ENCODE data around the gene PCBP4.
"Not testable (repeated sequence)": the region's sequence is repeated elsewhere in the genome, so short reads cannot be mapped to it uniquely, and the experiment has no call there.

The PCBP4 gene

DNA sequence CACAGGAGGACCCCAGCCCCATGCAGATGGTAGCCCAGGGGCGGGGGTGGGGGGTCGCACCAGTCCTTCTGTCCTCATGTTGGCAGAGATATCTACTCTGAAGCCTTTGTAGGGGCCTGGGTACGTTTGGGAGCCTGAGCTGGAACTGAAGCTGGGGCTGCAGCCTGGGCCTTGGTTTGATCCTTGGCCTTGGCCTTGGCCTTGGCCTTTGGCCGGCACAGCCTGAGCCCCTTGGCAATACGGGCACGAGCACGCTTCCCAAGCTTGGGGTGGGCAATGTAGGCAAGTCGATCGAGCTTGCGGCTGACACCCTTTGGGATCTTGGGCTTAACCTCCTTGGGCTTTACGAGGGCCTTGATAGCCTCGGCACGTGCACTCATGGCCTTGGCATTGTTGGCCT lies 26.4 kb upstream of the PCBP4 start:
- DNase-seq = not testable (repeated sequence)

DNA sequence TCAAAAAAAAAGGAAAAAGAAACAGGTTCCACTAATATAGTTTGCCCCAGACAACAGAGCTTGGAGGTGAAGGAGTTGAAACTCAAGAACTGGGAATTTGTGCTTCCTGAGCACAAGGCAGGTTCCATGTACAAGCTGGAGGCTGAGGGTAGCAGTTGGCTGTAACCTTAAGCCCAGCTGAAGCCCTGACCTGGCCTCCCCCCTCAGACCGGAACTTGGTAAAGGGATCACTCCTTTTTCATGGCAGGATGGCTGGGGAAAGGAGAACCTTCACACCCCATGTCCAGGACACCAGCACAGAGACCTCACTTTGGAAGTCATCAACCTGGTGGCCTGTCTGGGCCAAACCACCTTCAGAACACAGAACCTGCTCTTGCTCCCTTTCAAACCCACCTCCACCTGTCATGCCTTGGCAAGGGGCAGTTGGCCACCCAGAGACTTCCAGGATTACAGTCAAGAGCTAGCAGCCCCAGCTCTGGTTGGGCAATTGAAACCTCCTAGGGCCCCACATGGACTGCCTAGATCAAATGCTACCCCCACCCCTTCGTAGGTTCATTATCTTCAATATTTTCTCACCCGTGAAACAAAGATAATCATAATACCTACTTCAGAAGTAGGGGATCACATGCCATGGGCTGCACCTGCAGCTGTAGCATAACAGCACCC lies 24.9 kb upstream of the PCBP4 start:
- DNase-seq = no peak

DNA sequence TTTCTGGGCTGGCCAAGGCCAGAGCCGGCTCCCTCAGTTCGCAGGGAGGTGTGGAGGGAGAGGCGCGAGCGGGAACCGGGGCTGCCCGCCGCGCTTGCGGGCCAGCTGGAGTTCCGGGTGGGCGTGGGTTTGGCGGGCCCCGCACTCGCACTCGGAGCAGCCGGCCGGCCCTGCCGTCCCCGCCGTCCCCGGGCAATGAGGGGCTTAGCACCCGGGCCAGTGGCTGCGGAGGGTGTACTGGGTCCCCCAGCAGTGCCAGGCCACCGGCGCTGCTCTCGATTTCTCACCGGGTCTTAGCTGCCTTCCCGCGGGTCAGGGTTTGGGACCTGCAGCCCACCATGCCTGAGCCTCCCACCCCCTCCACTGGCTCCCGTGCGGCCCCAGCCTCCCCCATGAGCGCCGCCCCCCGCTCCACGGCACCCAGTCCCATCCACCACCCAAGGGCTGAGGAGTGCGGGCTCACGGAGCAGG lies 23.3 kb upstream of the PCBP4 start:
- not testable (repeated sequence) for DNase-seq

DNA sequence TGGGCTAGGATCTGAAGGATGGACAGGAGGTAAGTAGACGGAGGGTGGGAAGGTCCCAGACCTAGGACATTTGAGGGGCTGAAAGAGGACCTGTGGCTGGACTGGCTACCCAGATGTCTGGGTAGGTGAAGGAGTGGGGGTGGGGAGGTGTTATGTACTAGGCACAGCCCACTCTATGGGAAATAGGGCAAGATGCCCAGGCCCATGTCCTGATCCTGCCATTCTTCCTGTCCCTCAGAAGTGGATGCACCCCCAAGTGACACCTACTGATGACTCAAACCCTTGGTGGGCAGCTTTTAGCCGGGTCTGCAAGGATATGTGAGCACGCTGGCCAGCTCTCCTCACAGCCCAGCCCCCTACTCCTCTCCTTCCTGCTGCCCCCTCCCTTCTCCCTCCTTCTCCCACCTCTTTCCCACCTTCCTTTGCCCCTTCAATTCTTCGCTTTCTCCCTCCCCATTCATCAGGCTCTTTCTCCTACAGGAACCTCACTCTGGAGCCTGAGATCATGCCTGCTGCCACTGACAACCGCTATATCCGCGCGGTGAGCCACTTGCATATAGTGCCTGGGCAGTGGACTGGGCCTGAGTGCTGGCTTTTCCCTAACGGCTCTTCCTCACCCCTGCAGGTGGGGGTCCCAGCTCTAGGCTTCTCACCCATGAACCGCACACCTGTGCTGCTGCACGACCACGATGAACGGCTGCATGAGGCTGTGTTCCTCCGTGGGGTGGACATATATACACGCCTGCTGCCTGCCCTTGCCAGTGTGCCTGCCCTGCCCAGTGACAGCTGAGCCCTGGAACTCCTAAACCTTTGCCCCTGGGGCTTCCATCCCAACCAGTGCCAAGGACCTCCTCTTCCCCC lies 21.3 kb upstream of the PCBP4 start:
- DNase-seq = no peak

- no peak for DNase-seq
Observed at GRCh38 chr3:51987568-51987967, 20.3 kb upstream of the PCBP4 start.

- DNase-seq = no peak
Observed at GRCh38 chr3:51986010-51986947, 19.0 kb upstream of the PCBP4 start.

- DNase-seq = no peak
Observed at GRCh38 chr3:51985063-51985462, 17.8 kb upstream of the PCBP4 start.

GRCh38 chr3:51984269-51984647 lies 17.0 kb upstream of the PCBP4 start:
- DNase-seq = no peak

DNA sequence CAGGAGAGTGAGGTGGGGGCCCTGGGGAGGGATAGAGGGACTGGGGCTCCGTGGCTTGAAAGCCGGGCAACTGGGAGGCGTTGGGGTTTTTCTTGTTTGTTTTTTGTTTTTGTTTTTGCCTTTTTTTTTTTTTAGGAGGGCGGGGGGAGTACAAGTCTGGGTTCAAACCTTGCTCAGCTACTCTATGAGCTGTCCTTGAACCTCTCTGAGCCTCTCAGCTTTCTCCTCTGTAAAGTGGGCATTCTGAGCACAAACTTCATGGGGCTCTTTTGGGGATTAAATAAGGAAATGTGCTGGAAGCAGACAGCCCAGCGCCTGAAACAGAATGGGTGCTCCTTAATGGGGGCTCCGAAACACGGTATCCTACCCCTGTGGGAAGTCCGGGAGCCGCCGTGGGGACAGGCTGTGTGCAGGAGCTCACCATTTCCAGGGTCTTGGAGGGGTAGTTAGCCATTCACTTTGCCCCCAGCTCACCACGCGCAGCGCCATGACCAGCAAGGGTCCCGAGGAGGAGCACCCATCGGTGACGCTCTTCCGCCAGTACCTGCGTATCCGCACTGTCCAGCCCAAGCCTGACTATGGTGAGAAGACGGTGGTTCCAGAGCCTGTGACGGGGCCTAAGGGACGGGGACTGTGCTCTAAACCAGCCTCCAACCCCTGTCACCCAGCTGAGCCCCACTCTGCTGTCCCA lies 16.5 kb upstream of the PCBP4 start:
- no peak for DNase-seq

- peak; percentile 84 to 87 for DNase-seq
Observed at GRCh38 chr3:51982838-51983577, 15.8 kb upstream of the PCBP4 start, which contains the start of gene ACY1. TSS of gene ACY1 (plus strand) at chr3:51983535. CDS start at chr3:51984065, 530 bp downstream.

DNA sequence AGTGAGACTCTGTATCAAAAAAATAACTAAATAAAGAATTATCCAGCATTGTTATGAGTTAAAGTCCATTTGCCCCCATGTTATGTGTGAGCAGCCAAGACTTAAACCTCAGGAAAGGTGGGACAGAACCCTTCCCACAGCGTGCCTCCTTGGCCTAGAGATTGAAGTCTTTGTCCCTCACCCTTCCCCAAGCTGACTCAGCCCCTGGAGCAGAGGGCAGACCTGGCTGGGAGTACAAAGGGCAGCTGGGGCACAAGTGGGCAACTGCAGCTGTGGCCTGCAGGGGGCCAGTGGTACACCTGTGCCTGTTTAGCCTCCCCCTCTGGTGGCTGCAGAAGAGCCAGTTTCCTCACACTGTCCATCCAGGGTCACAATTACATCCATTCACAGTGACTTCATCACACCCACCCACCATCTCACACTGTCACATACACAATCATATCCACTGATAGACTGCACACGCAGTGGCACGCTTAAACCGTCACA lies 15.1 kb upstream of the PCBP4 start:
- DNase-seq = no peak

- DNase-seq = no peak
Observed at GRCh38 chr3:51980253-51980652, 13.0 kb upstream of the PCBP4 start.

DNA sequence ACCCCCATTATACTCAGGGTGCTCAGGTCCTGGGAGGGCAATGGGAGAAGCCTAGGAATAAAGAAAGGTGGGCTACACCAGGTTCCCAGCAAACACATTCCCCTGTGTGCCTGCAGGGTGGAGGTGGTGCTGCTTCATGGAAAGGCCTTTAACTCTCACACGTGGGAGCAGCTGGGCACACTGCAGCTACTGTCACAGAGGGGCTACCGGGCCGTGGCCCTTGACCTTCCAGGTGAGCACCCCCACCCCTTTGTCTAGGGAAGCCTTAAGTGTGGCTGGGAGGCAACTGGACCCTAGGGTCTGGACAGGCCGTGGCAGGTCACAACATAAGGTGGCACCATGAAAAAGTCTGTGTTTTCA lies 10.9 kb upstream of the PCBP4 start:
- no peak for DNase-seq

DNA sequence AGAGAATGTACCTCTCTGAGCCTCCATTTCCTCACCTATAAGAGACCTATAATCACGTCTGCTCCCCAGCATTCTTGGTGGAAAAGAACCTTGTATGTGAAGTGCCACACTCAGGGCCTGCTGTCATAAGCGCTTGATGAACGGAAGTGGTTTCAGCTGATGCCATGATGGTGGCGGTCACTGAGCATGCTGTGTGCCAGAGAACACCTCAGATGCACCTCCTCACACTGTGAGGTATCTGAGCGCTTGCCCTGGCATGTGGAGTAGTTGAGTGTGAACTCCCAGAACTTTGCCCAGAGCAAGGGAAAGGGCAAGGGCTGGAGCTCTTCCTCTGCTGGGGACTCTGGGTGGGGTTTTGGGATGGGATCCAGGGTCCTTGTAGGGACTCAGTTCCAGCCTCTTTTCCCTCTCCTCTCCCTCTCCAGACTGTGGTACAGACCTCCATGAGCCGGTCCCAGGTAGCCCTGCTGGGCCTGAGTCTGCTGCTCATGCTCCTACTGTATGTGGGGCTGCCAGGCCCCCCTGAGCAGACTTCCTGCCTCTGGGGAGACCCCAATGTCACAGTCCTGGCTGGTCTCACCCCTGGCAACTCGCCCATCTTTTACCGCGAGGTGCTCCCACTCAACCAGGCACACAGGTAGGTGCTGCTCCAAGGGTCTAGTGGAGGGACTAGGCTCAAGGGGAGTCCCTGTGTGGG lies 10.3 kb upstream of the PCBP4 start:
- DNase-seq = no peak

DNA sequence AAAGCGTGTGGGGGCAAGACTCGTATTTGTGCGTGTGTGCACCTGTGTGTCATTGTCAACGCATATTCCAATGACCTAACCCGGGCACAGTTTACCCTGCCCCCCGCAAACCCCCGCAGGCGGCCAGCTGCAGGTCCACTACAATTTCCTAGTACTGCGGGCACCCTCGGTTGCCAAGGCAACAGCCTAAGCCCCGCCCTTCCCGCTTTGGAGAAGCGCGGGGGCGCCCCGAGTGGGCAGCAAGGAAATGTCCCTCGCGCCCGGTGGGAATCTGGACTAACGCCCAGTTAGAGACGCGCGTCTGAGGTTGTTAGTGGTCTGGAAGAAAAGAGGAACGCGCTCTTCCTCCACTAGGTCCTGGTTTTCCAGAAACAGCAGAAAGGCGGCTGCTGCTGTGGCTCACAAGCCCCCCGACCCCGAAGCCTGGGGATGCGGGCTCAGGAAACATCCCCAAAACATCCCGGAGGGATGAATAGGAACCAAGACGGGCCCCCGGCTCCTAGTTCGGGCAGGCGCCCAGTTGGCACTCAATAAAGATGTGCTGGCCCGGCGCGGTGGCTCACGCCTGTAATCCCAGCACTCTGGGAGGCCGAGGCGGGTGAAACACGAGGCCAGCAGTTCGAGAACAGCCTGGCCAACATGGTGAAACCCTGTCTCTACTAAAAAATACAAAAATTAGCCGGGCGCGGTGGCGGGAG lies 8.7 kb upstream of the PCBP4 start:
- peak; percentile 73 for DNase-seq

DNA sequence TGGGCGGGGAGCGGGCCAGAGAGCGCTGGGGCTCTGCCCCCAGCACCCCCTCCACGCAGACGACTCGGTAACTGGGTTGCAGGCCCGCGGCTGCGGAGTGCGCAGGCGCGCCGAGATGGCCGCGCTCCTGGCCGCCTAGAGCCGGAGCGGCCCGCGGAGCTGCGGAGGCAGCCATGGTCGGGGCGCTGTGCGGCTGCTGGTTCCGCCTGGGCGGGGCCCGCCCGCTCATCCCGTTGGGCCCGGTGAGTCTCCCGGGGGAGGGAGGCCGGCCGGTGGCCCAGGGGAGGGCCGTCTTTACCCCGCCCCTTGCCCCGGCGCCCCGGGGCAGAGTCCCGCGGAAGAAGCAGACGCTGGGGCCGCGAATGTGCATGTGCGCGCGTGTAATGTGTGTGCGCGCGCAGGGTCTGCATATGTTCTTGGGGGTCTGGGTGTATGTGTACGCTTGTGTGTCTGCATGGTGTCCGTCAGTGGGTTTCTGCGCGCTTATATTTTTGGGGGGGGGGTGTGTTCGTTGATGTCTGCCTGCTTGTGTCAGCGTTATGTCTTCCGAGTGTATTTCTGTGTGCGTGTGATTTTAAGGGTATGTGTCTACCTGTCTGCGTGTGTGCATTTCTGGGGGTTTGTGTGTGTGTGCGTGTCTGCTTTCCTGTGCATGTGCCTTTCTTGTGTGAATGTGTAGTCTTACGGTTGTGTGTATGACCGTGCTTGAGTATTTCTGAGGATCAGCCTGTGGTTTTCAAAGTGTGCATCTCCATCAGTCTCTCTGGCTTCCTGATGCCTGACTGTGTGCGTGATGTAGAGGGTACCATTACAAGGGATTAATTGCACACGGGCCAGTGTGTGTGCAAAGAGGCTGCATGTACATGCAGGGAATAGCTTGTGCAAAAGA lies 8.0 kb upstream of the PCBP4 start, which contains the start of gene ABHD14A:
Gene ABHD14A, plus strand, starts transcription at position 102 of the 889 bp plus-strand sequence. Its CDS starts 72 bp downstream, at position 174.
- DNase-seq = peak; percentile 49 to 65

- no peak for DNase-seq
Observed at GRCh38 chr3:51974277-51974962, 7.2 kb upstream of the PCBP4 start.

DNA sequence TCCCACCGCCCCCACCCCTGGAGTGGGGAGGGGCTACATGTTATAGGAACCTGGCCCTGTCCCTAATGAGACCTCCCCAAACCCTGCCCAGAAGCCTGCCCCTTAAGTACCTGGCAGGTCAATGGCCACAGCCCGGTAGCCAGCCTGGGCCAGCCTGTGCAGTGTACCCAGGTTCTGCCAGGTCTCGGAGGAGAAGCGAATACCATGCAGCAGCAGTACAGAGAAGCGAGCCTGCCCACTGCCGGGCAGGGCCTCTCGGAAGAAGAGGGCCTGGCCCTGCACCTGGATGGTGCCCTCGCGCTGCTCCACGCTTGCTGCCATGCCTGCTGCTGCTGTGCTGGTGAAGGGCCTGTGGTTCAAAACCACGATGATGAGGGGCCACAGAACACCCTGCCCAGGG lies 4.1 kb upstream of the PCBP4 start:
- no peak for DNase-seq

All from inflammatory macrophage treated with lipopolysaccharide for 1 hour (primary cell).